Urothelium cell line (cell line): ENCODE data around the gene PHETA2.
"Not testable (repeated sequence)": the region's sequence is repeated elsewhere in the genome, so short reads cannot be mapped to it uniquely, and the experiment has no call there.

ENCODE experiments used
- DNase-seq: peaks from one replicate; pipeline ENCODE4 v3.0.0; 2011; ENCODE audit warnings: low spot score, mixed read lengths
- FAIRE-seq: peaks from 2 replicates; lab custom pipeline; 2011; peaks lifted over from hg19 to GRCh38; lab: Jason Lieb, UNC

Gene PHETA2

GRCh38 chr22:42101199-42101598, 27.2 kb downstream of the PHETA2 start:
- DNase-seq, result no peak
- FAIRE-seq, result no peak

GRCh38 chr22:42104332-42104860, 30.3 kb downstream of the PHETA2 start:
- not testable (repeated sequence) for DNase-seq, FAIRE-seq

- DNase-seq, result no peak
- FAIRE-seq, result peak; percentile 42
Measured at GRCh38 chr22:42108848-42109247, 34.8 kb downstream of the PHETA2 start.

GRCh38 chr22:42111798-42112197, 37.8 kb downstream of the PHETA2 start:
- DNase-seq, result no peak
- no peak for FAIRE-seq

GRCh38 chr22:42112793-42113192, 38.7 kb downstream of the PHETA2 start:
- not testable (repeated sequence) for FAIRE-seq, DNase-seq

GRCh38 chr22:42114721-42115120, 40.7 kb downstream of the PHETA2 start:
- DNase-seq (peak; percentile 39), FAIRE-seq (peak; percentile 44)

- peak; percentile 75 for FAIRE-seq
- not testable (repeated sequence) for DNase-seq
Measured at GRCh38 chr22:42115420-42115830, 41.4 kb downstream of the PHETA2 start.

GRCh38 chr22:42116848-42117424, 42.9 kb downstream of the PHETA2 start:
- FAIRE-seq (peak; percentile 70), DNase-seq (no peak)

- DNase-seq, FAIRE-seq: not testable (repeated sequence)
Measured at GRCh38 chr22:42120231-42121021, 46.4 kb downstream of the PHETA2 start.

GRCh38 chr22:42123529-42123928, 49.5 kb downstream of the PHETA2 start:
- DNase-seq, FAIRE-seq: not testable (repeated sequence)

- FAIRE-seq, result peak; percentile 5
- no peak for DNase-seq
Measured at GRCh38 chr22:42127606-42128005, 53.6 kb downstream of the PHETA2 start.

- DNase-seq, result not testable (repeated sequence)
- peak; percentile 93 for FAIRE-seq
Measured at GRCh38 chr22:42128007-42128406, 54.0 kb downstream of the PHETA2 start.
